Measurements from ENCODE around the gene CLSTN2.

DNA sequence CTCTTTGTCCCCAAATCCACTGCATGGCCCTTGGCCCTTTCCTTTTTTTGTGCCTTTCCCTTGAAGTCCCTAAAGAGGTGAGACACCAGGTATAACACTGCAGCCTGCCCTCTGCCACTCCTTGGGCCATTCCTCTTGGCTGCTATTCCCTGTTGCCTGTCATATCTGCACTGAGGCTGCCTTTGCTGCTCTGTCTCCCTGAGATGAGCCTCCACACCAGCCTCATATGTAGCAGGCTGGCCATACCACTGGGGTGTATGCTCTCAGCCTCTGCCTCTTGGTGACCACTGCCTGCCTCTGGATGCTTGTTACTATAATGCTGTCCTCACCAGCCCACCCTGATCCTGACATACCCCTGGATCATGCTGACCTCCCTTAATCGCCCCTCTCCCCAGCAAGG is 252.0 kb downstream of the CLSTN2 start:
- no peak for TF ChIP-seq YY1 (IDR thresholded peaks at IDR 0.05; ENCODE audit: low read depth, low read length)
- no peak for TF ChIP-seq ZNF274 (IDR thresholded peaks at IDR 0.05; ENCODE audit: borderline replicate concordance, extremely low read depth, low read length)
- no peak for TF ChIP-seq POLR2A (IDR thresholded peaks at IDR 0.05; ENCODE audit: control extremely low read depth in 1 of 2, low read depth in 2 of 2, low read length in 2 of 2)
- TF ChIP-seq, protein P1, sequence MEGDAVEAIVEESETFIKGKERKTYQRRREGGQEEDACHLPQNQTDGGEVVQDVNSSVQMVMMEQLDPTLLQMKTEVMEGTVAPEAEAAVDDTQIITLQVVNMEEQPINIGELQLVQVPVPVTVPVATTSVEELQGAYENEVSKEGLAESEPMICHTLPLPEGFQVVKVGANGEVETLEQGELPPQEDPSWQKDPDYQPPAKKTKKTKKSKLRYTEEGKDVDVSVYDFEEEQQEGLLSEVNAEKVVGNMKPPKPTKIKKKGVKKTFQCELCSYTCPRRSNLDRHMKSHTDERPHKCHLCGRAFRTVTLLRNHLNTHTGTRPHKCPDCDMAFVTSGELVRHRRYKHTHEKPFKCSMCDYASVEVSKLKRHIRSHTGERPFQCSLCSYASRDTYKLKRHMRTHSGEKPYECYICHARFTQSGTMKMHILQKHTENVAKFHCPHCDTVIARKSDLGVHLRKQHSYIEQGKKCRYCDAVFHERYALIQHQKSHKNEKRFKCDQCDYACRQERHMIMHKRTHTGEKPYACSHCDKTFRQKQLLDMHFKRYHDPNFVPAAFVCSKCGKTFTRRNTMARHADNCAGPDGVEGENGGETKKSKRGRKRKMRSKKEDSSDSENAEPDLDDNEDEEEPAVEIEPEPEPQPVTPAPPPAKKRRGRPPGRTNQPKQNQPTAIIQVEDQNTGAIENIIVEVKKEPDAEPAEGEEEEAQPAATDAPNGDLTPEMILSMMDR (IDR thresholded peaks at IDR 0.05; ENCODE audit: control extremely low read depth in 1 of 3, insufficient read depth in 1 of 3, low read depth in 1 of 3, low read length in 3 of 3) = no peak
- TF ChIP-seq NRF1 (IDR thresholded peaks at IDR 0.05; ENCODE audit: low read depth, low read length) = no peak
- TF ChIP-seq SIN3A (conservative IDR thresholded peaks at IDR 0.05 in 1 of 2, IDR thresholded peaks at IDR 0.05 in 1 of 2; ENCODE audit: low read depth in 1 of 2, low read length in 2 of 2) = no peak
- TF ChIP-seq EZH2 (IDR thresholded peaks at IDR 0.05; ENCODE audit: low read depth, low read length, severe bottlenecking) = no peak
- TF ChIP-seq HDAC2 (IDR thresholded peaks at IDR 0.05; ENCODE audit: borderline replicate concordance in 1 of 2, low read depth in 2 of 2, low read length in 2 of 2) = no peak
- TF ChIP-seq, protein P2, sequence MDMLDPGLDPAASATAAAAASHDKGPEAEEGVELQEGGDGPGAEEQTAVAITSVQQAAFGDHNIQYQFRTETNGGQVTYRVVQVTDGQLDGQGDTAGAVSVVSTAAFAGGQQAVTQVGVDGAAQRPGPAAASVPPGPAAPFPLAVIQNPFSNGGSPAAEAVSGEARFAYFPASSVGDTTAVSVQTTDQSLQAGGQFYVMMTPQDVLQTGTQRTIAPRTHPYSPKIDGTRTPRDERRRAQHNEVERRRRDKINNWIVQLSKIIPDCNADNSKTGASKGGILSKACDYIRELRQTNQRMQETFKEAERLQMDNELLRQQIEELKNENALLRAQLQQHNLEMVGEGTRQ (IDR thresholded peaks at IDR 0.05; ENCODE audit: low read length) = no peak
- no peak for TF ChIP-seq SP1 (IDR thresholded peaks at IDR 0.05; ENCODE audit: low read depth, low read length)
- TF ChIP-seq EP300 (IDR thresholded peaks at IDR 0.05; ENCODE audit: borderline replicate concordance in 1 of 2, low read depth in 2 of 2, low read length in 2 of 2) = no peak
- no peak for TF ChIP-seq SP4 (IDR thresholded peaks at IDR 0.05; ENCODE audit: low read length)
- TF ChIP-seq RFX5 (IDR thresholded peaks at IDR 0.05; ENCODE audit: borderline replicate concordance, low read depth, low read length) = no peak
- TF ChIP-seq JUND (IDR thresholded peaks at IDR 0.05; ENCODE audit: low read length) = no peak

Data from H1 (cell line).